PC-3 (cell line): ENCODE results near the gene PAIP2. TPM values are rescaled to one million over a fixed set of nuclear protein-coding genes. Genes with fewer than 3 reads are reported as not detected.

Experiments
- ATAC-seq: fragments of 200-7000 bp; cut with Tn5 transposase; 2 replicates; pipeline ENCODE4 v1.9.1; 2020; ENCODE audit warnings: mild to moderate bottlenecking, moderate library complexity
- BruUV-seq: library from RNA; stranded (reverse); fragments of 400-500 nt; replicated peaks from 2 replicates; lab custom pipeline; 2021; lab: Mats Ljungman, UMichigan
- CTCF ChIA-PET: fragments of 300-600 bp; sonication (Branson Sonifier 250); formaldehyde crosslinking; loops from one replicate; lab custom pipeline; 2022; ENCODE audit warnings: antibody characterized with exemption; lab: Charles Lee
- POLR2A ChIA-PET: fragments of 300-600 bp; sonication (Branson Sonifier 250); formaldehyde crosslinking; loops from one replicate; lab custom pipeline; 2022; ENCODE audit warnings: antibody characterized with exemption; ENCODE audit not compliant: unreplicated experiment; lab: Charles Lee
- DNase-seq: peaks from one replicate; pipeline ENCODE4 v3.0.0-alpha.2; 2015
- H2AFZ ChIP-seq: fragments of 300-600 bp; sonication (generic); 2 replicates; pipeline ENCODE4 v1.6.0; 2016; ENCODE audit warnings: antibody characterized with exemption, low read length
- H3F3A ChIP-seq: fragments of 300-600 bp; sonication (generic); one replicate; pipeline ENCODE4 v1.6.0; 2017; ENCODE audit warnings: antibody characterized with exemption, low read length, control low read depth, mild to moderate bottlenecking; ENCODE audit not compliant: unreplicated experiment
- H3K27ac ChIP-seq: fragments of 300-600 bp; sonication (generic); 2 replicates; pipeline ENCODE4 v1.5.1; 2016; ENCODE audit warnings: mild to moderate bottlenecking, low read length
- H3K27me3 ChIP-seq: fragments of 300-600 bp; sonication (generic); 2 replicates; pipeline ENCODE4 v1.6.1; 2016; ENCODE audit warnings: low read length, mixed read lengths
- H3K36me3 ChIP-seq: fragments of 300-600 bp; sonication (generic); 2 replicates; pipeline ENCODE4 v1.6.1; 2016; ENCODE audit warnings: low read depth, mixed run types, low read length, mixed read lengths
- H3K4me1 ChIP-seq: fragments of 300-600 bp; sonication (generic); 2 replicates; pipeline ENCODE4 v1.5.1; 2016; ENCODE audit warnings: low read length; ENCODE audit not compliant: insufficient read depth
- H3K4me2 ChIP-seq: fragments of 300-600 bp; sonication (generic); 2 replicates; pipeline ENCODE4 v1.6.0; 2016; ENCODE audit warnings: low read length
- H3K4me3 ChIP-seq: fragments of 300-600 bp; sonication (generic); 2 replicates; pipeline ENCODE4 v1.5.1; 2016; ENCODE audit warnings: mild to moderate bottlenecking, low read length, mixed read lengths
- H3K79me2 ChIP-seq: fragments of 300-600 bp; sonication (generic); 2 replicates; pipeline ENCODE4 v1.6.1; 2017; ENCODE audit warnings: low read length, mixed read lengths
- H3K9ac ChIP-seq: fragments of 300-600 bp; sonication (generic); 2 replicates; pipeline ENCODE4 v1.6.0; 2016; ENCODE audit warnings: mild to moderate bottlenecking, low read length
- H3K9me2 ChIP-seq: fragments of 300-600 bp; sonication (generic); replicated peaks from 2 replicates; pipeline ENCODE4 v1.6.1; 2016; ENCODE audit warnings: mixed run types, low read length, mixed read lengths
- H3K9me3 ChIP-seq: fragments of 300-600 bp; sonication (generic); 2 replicates; pipeline ENCODE4 v1.6.1; 2016; ENCODE audit warnings: low read length, mixed read lengths
- H4K20me1 ChIP-seq: fragments of 300-600 bp; sonication (generic); 2 replicates; pipeline ENCODE4 v1.6.1; 2016; ENCODE audit warnings: low read length, mixed read lengths
- CTCF ChIP-seq: fragments of 300-600 bp; sonication (generic); conservative IDR thresholded peaks from 2 replicates; pipeline ENCODE4 v1.5.1; 2017; ENCODE audit warnings: antibody characterized with exemption, low read depth, mild to moderate bottlenecking, low read length
- EZH2 ChIP-seq: fragments of 300-600 bp; sonication (generic); IDR thresholded peaks from one replicate; pipeline ENCODE4 v1.6.1; 2017; ENCODE audit warnings: antibody characterized with exemption, mild to moderate bottlenecking, low read length; ENCODE audit not compliant: unreplicated experiment
- EZH2phosphoT487 ChIP-seq: fragments of 300-600 bp; sonication (generic); IDR thresholded peaks from 2 replicates; pipeline ENCODE4 v1.6.1; 2018; ENCODE audit warnings: mild to moderate bottlenecking, antibody characterized with exemption, low read length, borderline replicate concordance
- intact Hi-C: fragments of 100-400 bp; cut with micrococcal nuclease; formaldehyde crosslinking; loops from 2 replicates; pipeline ENCODE4 v1.9.0; 2023
- total RNA-seq: library from RNA; depleted of rRNA; stranded (reverse); fragments of >200 nt; gene quantifications from 2 replicates; pipeline ENCODE4 v1.2.3, GENCODE V29; 2014

Gene PAIP2
- total RNA-seq, 1 experiment from 2014 or later = 35.1 TPM

GRCh38 chr5:139360384-139360783 is 18.7 kb downstream of the PAIP2 start:
- H3K36me3 ChIP-seq = peaks cover 13% of the 10 kb centered on the region; the same call in 1 of the 2 replicates
- TF ChIP-seq EZH2 (no peak), CTCF (no peak), EZH2phosphoT487 (no peak)
- H3K4me3 ChIP-seq = no peak overlapping the region
- H2AFZ ChIP-seq = no peak overlapping the region
- ChIA-PET POLR2A (no interaction called here), CTCF (no interaction called here)
- no peaks in the 10 kb centered on the region for H3K27me3 ChIP-seq
- H3F3A ChIP-seq = no peaks in the 10 kb centered on the region
- DNase-seq (no peak), ATAC-seq (no peak)
- no peak overlapping the region for H3K4me2 ChIP-seq
- no TSS peak for BruUV-seq
- H3K9me2 ChIP-seq = no peaks in the 10 kb centered on the region
- peaks cover 70% of the 10 kb centered on the region for H3K79me2 ChIP-seq
- peaks cover 15% of the 10 kb centered on the region for H4K20me1 ChIP-seq
- H3K9ac ChIP-seq = no peak overlapping the region
- intact Hi-C loops = no loop called here
- no peak overlapping the region for H3K27ac ChIP-seq
- no peaks in the 10 kb centered on the region for H3K9me3 ChIP-seq
- H3K4me1 ChIP-seq = peaks cover 11% of the 10 kb centered on the region

- Histone ChIP-seq H3K4me2 (no peak overlapping the region), H3K4me3 (no peak overlapping the region), H4K20me1 (peaks cover 15% of the 10 kb centered on the region), H3F3A (no peaks in the 10 kb centered on the region), H2AFZ (no peak overlapping the region), H3K27me3 (no peaks in the 10 kb centered on the region), H3K9me2 (no peaks in the 10 kb centered on the region), H3K4me1 (peaks cover 11% of the 10 kb centered on the region), H3K36me3 (peaks cover 13% of the 10 kb centered on the region; the same call in 1 of the 2 replicates), H3K9me3 (no peaks in the 10 kb centered on the region), H3K9ac (no peak overlapping the region), H3K27ac (no peak overlapping the region), H3K79me2 (peaks cover 54% of the 10 kb centered on the region)
- no peak for DNase-seq
- POLR2A ChIA-PET = no interaction called here
- BruUV-seq = no TSS peak
- intact Hi-C loops = no loop called here
- CTCF ChIA-PET = interaction anchor here (0.6 kb wide), 1 partner anchor 40 kb away, joined by 4 read pairs; no protein-coding TSS in a partner anchor
- ATAC-seq = no peak
- no peak for TF ChIP-seq EZH2
- no peak for TF ChIP-seq EZH2phosphoT487
- TF ChIP-seq CTCF = no peak
These were observed 20.3 kb downstream of the PAIP2 start for GRCh38 chr5:139361835-139362429.

- Histone ChIP-seq H3K9me3 (no peaks in the 10 kb centered on the region), H3K79me2 (peaks cover 34% of the 10 kb centered on the region), H4K20me1 (peaks cover 7% of the 10 kb centered on the region), H3K4me2 (no peak overlapping the region), H3F3A (no peaks in the 10 kb centered on the region), H3K27me3 (no peaks in the 10 kb centered on the region), H3K9me2 (no peaks in the 10 kb centered on the region), H3K9ac (no peak overlapping the region), H3K4me1 (peaks cover 8% of the 10 kb centered on the region), H3K36me3 (peaks cover 13% of the 10 kb centered on the region; the same call in 1 of the 2 replicates), H3K27ac (no peak overlapping the region), H2AFZ (no peak overlapping the region), H3K4me3 (no peak overlapping the region)
- ChIA-PET POLR2A (no interaction called here), CTCF (no interaction called here)
- intact Hi-C loops = no loop called here
- no peak for TF ChIP-seq CTCF
- TF ChIP-seq EZH2 = no peak
- no peak for TF ChIP-seq EZH2phosphoT487
- BruUV-seq = no TSS peak
- ATAC-seq (no peak), DNase-seq (no peak)
These were observed 22.3 kb downstream of the PAIP2 start for GRCh38 chr5:139363937-139364336.
